Gastroesophageal sphincter (tissue), 4 donors: ENCODE data around the gene AHNAK2. TPM values are rescaled to one million over a fixed set of nuclear protein-coding genes. Genes with fewer than 3 reads are reported as not detected.
"Not testable (repeated sequence)": the region's sequence is repeated elsewhere in the genome, so short reads cannot be mapped to it uniquely, and the experiment has no call there.

Experiments
- ATAC-seq: fragments of 150-250 bp; one replicate; pipeline ENCODE4 v1.9.1; 2016; ENCODE audit warnings: mild to moderate bottlenecking, moderate library complexity
- H3K27ac ChIP-seq, 4 donors: fragments of 200-600 bp; sonication (generic) in 3 of 4; 1 replicate in 3 of 4; 2 replicates in 1 of 4; pipeline ENCODE4 v1.5.1; 2016 to 2019
- H3K27me3 ChIP-seq: fragments of 200-600 bp; sonication (generic); one replicate; pipeline ENCODE4 v1.5.1; 2019
- H3K36me3 ChIP-seq, 2 donors: fragments of 200-600 bp; sonication (generic); one replicate each; pipeline ENCODE4 v1.5.1; 2019; ENCODE audit warnings: control low read depth in 1 of 2
- H3K4me1 ChIP-seq, 3 donors: fragments of 200-600 bp; sonication (generic); 1 replicate in 2 of 3; 2 replicates in 1 of 3; pipeline ENCODE4 v1.5.1; 2016 to 2019; ENCODE audit warnings: control low read depth in 2 of 3
- H3K4me3 ChIP-seq, 2 donors: fragments of 200-600 bp; sonication (generic); one replicate each; pipeline ENCODE4 v1.5.1; 2019; ENCODE audit warnings: mild to moderate bottlenecking in 1 of 2, moderate library complexity in 1 of 2
- H3K9me3 ChIP-seq, 3 donors: fragments of 200-600 bp; sonication (generic); one replicate each; pipeline ENCODE4 v1.5.1; 2017 to 2019; ENCODE audit warnings: control low read depth in 2 of 3
- CTCF ChIP-seq, 4 experiments: fragments of 200-600 bp in 2 of 4; fragments of 450-650 bp in 2 of 4; sonication (generic) in 1 of 4; IDR thresholded peaks; one replicate each; pipeline ENCODE4 v1.5.1; 2017 to 2019; ENCODE audit warnings: antibody characterized with exemption in 4 of 4, mild to moderate bottlenecking in 2 of 4, moderate library complexity in 2 of 4
- EP300 ChIP-seq: sonication (generic); formaldehyde crosslinking; IDR thresholded peaks from one replicate; pipeline ENCODE4 v1.6.1; 2017; ENCODE audit warnings: antibody characterized with exemption, mild to moderate bottlenecking
- POLR2A ChIP-seq, 2 donors: fragments of 450-650 bp; IDR thresholded peaks; one replicate each; pipeline ENCODE4 v1.6.1; 2017; ENCODE audit warnings: antibody characterized with exemption in 2 of 2, mild to moderate bottlenecking in 2 of 2, moderate library complexity in 1 of 2
- POLR2AphosphoS5 ChIP-seq: sonication (generic); formaldehyde crosslinking; IDR thresholded peaks from one replicate; pipeline ENCODE4 v1.6.1; 2017; ENCODE audit warnings: antibody characterized with exemption
- WGBS, 2 donors: methylation state at CpG; one replicate each; pipeline ENCODE4 v1.1.5; 2018; ENCODE audit warnings: low coverage in 1 of 2; 5-methylcytosine and 5-hydroxymethylcytosine counted together
- total RNA-seq, 4 donors: library from RNA; depleted of rRNA; stranded (reverse); fragments of >200 nt; gene quantifications; one replicate each; pipeline ENCODE4 v1.1.0, GENCODE V29; 2016

The AHNAK2 gene
- total RNA-seq, 4 donors from 2014 or later: 105 to 529 (median 239) TPM

GRCh38 chr14:104948736-104949031 is 29.5 kb downstream of the AHNAK2 start:
- Histone ChIP-seq H3K4me1 (no peaks in the 10 kb centered on the region), H3K27me3 (no peaks in the 10 kb centered on the region), H3K36me3 (peaks cover 0 to 100% of the 10 kb centered on the region in 2 donors), H3K4me3 (no peak overlapping the region), H3K9me3 (no peaks in the 10 kb centered on the region), H3K27ac (no peak overlapping the region)
- ATAC-seq: no peak
- TF ChIP-seq POLR2A (IDR thresholded peaks at IDR 0.05) (no peak), CTCF (IDR thresholded peaks at IDR 0.05) (no peak), POLR2AphosphoS5 (no peak), EP300 (no peak)
- WGBS, 2 donors: no CpG with 5 or more reads among the region's 11 CpGs

GRCh38 chr14:104947881-104948735 is 30.1 kb downstream of the AHNAK2 start:
- WGBS, 2 donors: 72% methylated on average over 4 of the region's 35 CpGs; no CpG with 5 or more reads in 1 of the 2 donors
- H3K27ac ChIP-seq, H3K9me3 ChIP-seq, ATAC-seq, H3K4me1 ChIP-seq, H3K4me3 ChIP-seq, H3K27me3 ChIP-seq: not testable (repeated sequence)
- H3K36me3 ChIP-seq: peaks cover 0 to 100% of the 10 kb centered on the region in 2 donors

- H3K4me3 ChIP-seq, ATAC-seq, H3K27ac ChIP-seq, H3K27me3 ChIP-seq, H3K9me3 ChIP-seq, H3K4me1 ChIP-seq: not testable (repeated sequence)
- peaks cover 0 to 100% of the 10 kb centered on the region in 2 donors for H3K36me3 ChIP-seq
- WGBS, 2 donors: 100% methylated on average over 3 of the region's 13 CpGs; no CpG with 5 or more reads in 1 of the 2 donors
Observed at GRCh38 chr14:104947201-104947600, 31.0 kb downstream of the AHNAK2 start.

- H3K9me3 ChIP-seq, H3K27ac ChIP-seq, H3K4me1 ChIP-seq, ATAC-seq, H3K4me3 ChIP-seq, H3K27me3 ChIP-seq: not testable (repeated sequence)
- H3K36me3 ChIP-seq: peaks cover 0 to 100% of the 10 kb centered on the region in 2 donors
- 90% methylated on average over 9 of the region's 43 CpGs; no CpG with 5 or more reads in 1 of the 2 donors for WGBS, 2 donors
Observed at GRCh38 chr14:104945986-104946965, 31.9 kb downstream of the AHNAK2 start.

GRCh38 chr14:104945266-104945665 is 32.9 kb downstream of the AHNAK2 start:
- 90% methylated on average over 2 of the region's 20 CpGs; no CpG with 5 or more reads in 1 of the 2 donors for WGBS, 2 donors
- not testable (repeated sequence) for ATAC-seq, H3K4me1 ChIP-seq, H3K27me3 ChIP-seq, H3K4me3 ChIP-seq, H3K27ac ChIP-seq, H3K9me3 ChIP-seq
- peaks cover 0 to 100% of the 10 kb centered on the region in 2 donors for H3K36me3 ChIP-seq

GRCh38 chr14:104944436-104945205 is 33.6 kb downstream of the AHNAK2 start:
- not testable (repeated sequence) for H3K4me3 ChIP-seq, H3K27me3 ChIP-seq, H3K4me1 ChIP-seq, H3K27ac ChIP-seq, ATAC-seq, H3K9me3 ChIP-seq
- 88% methylated on average over 5 of the region's 29 CpGs; no CpG with 5 or more reads in 1 of the 2 donors for WGBS, 2 donors
- H3K36me3 ChIP-seq: peaks cover 0 to 100% of the 10 kb centered on the region in 2 donors

GRCh38 chr14:104944016-104944308 is 34.2 kb downstream of the AHNAK2 start:
- ATAC-seq: not testable (repeated sequence)
- H3K36me3 ChIP-seq: peaks cover 0 to 100% of the 10 kb centered on the region in 2 donors

GRCh38 chr14:104943216-104944015 is 34.8 kb downstream of the AHNAK2 start:
- not testable (repeated sequence) for H3K27ac ChIP-seq, H3K4me3 ChIP-seq, ATAC-seq, H3K9me3 ChIP-seq, H3K27me3 ChIP-seq, H3K4me1 ChIP-seq
- peaks cover 0 to 100% of the 10 kb centered on the region in 2 donors for H3K36me3 ChIP-seq
- 91 to 96% methylated on average over 4 to 12 of the region's 29 CpGs for WGBS, 2 donors

More at GRCh38 chr14:104944016-104944308, 34.2 kb downstream of the AHNAK2 start:
- H3K27ac ChIP-seq, H3K4me1 ChIP-seq, H3K9me3 ChIP-seq, H3K4me3 ChIP-seq, H3K27me3 ChIP-seq: not testable (repeated sequence)
- WGBS, 2 donors: 53 to 100% methylated on average over 1 to 2 of the region's 6 CpGs
